Suppressor macrophage treated with lipopolysaccharide for 4 hours (primary cell): ENCODE measurements around the gene PDE4C.
"Not testable (repeated sequence)": the region's sequence is repeated elsewhere in the genome, so short reads cannot be mapped to it uniquely, and the experiment has no call there.

ENCODE experiments used
- DNase-seq: peaks from one replicate; pipeline ENCODE4 v3.0.0-alpha.2; 2020

The PDE4C gene

DNA sequence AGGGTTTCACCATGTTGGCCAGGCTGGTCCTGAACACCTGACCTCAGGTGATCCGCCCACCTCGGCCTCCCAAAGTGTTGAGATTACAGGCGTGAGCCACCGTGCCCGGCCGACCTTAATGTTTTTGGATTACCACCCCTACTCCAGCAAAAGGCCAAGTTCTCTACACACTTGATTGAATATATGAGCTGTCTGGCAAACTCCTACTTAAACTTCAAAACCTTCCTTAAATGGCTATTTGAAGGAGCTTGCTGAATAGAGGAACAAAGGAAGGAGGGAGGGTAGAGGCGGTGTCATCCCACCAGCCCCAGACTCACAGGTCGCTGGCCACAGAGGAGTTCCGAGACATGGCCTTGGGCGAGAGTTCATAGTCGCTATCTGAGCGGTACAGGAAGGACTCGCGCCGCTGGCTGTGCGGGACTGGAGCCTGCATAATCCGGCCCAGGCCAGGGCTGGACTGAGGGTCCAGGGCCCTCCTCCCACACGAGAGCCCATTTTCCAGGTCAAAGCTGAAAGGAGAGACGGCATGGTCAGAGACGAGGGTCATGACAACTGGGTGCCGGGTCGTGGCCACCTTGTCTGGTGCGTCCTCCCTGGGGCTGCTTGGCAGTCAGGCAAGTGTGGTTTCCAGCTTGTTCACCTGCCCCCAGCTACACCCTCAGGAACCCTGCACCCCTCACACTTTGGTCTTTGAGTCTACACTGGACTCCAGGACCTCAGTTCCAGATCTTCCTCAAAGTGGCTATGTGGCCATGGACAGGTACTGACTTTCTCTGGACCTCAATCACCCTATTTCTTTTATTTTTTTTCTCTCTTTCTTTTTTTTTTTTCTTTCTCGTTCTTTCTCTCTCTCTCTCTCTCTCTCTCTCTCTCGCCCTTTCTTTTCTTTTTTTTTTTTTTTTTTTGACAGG is 4.2 kb downstream of the PDE4C start:
- no peak for DNase-seq

- DNase-seq: no peak
Observed at GRCh38 chr19:18220632-18221275, 5.5 kb downstream of the PDE4C start.

DNA sequence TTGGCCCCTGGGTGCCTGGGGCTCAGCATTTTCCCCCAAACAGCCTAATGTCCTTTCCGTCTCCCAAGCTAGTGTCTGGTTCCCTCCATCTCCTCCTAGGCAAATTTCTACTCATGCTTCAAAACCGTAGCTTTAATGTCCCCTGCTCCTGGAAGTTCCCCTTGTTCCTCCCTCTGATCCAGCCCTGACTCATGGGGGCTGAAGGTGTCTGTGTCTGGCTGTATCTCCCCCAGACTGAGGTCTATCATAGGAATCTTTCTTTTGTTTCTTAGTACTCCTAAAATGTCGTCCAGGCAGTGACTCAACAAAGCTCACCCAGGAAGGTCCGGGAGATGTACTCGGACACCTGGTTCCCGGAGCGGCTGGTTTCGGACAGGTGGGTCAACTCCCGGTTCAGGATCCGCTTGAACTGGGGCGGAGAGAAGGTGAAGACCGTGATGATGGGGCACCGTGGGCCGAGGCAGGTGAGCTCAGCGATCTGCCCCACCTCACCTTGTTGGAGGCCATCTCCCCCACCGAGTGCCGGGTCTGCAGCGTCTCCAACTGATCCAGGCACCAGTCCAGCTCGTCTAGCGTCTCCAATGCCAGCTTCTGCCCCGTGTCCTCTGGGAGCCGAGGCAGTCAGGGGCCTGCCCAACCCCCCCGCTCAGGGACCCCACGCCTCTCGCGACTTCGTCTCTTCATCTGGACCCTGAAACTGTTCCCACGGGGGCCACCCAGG is 6.2 kb downstream of the PDE4C start:
- no peak for DNase-seq

GRCh38 chr19:18218600-18218999 is 7.6 kb downstream of the PDE4C start:
- DNase-seq: no peak

DNA sequence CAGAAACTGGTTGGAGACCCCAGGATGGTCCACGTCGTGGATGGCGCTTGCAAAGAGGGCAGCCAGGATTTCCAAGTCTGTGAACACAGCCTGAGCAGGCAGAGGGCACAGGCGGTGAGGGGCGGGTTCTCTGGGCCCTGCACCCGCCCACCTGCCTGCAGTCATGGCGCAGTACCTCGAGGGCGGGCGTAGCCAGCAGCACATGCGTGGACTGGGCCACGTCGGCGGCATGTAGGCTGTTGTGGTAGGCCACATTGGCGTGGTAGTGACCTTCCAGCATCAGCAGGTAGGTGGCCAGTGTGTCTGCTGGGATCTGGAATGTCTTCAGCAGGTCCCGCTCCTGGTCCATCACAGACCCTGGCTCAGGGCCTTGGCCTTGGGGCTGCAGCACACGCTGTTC is 8.1 kb downstream of the PDE4C start:
- no peak for DNase-seq

GRCh38 chr19:18216789-18217188 is 9.4 kb downstream of the PDE4C start:
- DNase-seq: no peak

DNA sequence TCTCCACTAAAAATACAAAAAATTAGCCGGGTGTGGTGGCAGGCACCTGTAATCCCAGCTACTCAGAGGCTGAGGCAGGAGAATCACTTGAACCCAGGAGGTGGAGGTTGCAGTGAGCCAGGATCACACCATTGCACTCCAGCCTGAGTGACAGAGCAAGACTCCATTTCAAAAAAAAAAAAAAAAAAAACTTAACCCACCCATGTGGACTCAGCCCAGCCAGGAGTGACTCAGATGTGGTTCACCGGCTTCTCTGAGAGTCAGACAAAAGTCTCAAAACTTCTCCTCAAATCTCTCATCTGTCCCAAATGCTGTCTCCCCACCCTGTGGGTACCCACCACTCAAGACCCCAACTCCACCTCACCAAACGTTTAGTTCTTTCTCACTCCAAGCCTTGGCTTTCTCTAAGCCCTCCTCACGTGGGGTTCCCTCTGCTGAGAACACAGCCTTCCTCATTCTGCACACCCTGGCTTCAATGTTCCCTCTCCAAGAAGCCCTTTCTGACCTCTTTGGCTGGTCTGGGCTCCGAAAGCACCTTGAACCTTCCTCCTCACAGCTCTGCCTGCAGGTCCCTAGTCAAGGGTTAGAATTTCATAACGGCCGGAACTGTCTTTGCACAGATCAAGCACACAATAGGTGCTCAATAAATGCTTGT is 11.3 kb downstream of the PDE4C start:
- peak; percentile 24 for DNase-seq

GRCh38 chr19:18211683-18212082 is 14.6 kb downstream of the PDE4C start:
- no peak for DNase-seq

DNA sequence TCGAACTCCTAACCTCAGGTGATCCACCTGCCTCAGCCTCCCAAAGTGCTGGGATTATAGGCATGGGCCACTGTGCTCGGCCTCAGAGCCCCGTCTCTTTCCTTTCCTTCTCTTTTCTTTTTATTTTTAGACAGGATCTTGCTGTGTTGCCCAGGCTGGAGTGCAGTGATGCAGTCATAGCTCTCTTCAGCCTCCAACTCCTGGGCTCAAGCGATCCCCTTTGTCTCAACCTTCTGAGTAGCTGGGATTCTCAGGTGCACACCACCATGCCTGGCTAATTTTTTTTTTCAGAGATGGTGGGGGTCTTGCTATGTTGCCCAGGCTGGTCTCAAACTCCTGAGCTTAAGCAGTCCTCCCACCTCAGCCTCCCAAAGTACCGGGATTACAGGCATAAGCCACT is 16.3 kb downstream of the PDE4C start:
- DNase-seq: not testable (repeated sequence)

DNA sequence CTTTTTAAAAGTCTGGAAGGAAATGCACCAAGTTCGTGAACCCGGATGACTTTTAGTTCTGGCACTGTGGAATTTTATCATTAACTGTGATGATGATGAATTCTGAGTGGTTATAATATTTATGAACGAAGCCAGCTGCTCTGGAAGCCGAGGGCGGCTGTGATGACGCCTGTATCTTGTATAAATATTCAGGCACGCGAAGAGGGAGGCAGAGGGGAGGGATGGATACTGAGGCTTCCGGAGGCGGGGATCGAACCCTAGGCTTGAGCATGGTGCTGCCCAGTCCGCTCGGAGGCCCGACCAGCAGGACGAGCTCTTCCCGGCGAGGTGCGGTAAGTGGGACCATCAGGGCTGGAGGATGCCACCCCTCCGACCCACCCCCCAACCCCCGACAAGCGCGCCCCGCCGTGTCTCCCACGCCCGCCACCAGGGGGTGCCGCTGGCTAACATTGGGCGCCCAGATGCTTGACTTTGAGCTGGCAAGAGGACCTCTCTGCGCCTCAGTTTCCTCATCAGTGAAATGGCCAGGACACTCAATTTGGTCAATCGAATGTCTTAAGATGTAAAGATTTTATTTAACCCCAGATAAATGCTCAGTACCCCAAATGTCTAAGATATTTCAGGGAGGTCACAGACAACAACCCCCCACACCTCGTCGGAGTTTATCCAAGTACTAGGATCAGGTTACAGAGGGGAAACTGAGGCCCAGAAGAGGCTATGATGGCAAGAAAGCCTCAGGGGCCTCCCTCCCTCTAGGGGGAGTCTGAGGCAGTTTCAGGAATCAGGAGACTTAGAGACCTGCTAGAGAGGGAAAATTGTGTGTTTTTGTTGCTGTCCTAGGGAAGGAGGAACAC is 17.9 kb downstream of the PDE4C start:
- peak; percentile 56 for DNase-seq

DNA sequence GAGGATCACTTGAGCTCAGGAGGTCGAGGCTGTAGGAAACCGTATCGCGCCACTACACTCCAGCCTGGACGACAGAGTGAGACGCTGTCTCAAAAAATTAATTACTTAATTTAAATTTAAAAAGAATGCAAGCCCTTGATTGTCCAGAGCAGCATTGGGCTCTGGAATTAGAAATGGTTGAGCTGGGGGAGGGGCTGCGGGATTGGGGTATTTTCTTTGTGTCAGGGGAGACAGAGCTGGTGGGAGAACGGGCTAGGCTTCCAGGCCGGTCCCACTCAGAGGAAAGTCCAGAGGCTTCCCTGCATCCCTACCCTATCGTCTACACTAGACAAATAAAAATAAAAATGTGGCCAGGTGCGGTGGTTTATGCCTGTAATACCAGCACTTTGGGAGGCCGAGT is 20.2 kb downstream of the PDE4C start:
- no peak for DNase-seq

GRCh38 chr19:18205200-18205892 is 20.9 kb downstream of the PDE4C start:
- peak; percentile 58 for DNase-seq

- no peak for DNase-seq
Observed at GRCh38 chr19:18204394-18205199, 21.6 kb downstream of the PDE4C start.

DNA sequence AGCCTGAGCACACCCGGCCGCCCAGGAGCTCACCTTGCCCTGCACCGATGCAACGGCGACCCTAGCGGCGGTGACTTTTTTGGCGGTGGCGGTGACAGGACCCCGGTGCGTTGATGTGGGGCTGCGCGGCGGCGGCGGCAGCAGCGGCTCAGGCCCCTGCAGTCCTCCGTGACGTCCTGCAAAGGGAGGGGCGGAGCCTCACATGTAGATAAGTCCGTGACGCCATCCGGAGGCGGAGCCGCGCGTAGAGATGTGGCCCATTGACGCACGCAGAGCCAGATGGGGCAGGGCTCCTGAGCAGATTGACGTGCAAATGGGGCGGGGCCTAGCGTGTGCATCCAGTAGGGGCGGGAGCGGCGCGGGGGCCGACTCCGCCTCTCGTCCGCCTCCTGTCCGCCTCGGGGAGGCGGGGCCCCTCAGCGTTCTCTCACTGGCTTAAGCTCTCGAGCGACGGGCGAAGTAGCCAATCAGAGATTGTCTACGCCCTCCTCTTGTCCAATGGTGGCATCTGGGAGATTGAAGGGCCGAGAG is 22.3 kb downstream of the PDE4C start, which contains the start of gene RAB3A:
TSS of gene RAB3A (minus strand) at position 180 of the 531 bp plus-strand sequence. CDS start 1,302 bp downstream, outside the sequence.
- DNase-seq: peak; percentile 100

- DNase-seq: no peak
Observed at GRCh38 chr19:18203408-18203862, 22.8 kb downstream of the PDE4C start.

GRCh38 chr19:18202778-18203407 is 23.3 kb downstream of the PDE4C start:
- no peak for DNase-seq

DNA sequence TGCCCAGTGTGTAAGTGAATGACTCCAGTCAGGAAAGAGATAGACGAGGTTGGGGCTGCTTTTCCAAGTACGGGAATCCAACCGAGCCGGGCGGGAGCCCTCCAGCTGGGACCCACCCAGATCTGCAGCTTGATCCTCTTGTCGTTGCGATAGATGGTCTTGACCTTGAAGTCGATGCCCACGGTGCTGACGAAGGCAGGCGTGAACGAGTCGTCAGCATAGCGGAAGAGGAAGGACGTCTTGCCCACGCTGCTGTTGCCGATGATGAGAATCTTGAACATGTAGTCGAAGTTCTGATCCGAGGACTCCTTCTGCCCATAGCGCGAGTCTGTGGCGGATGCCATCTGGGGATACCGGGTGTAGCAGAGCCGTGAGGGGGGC is 23.9 kb downstream of the PDE4C start:
- DNase-seq: no peak

DNA sequence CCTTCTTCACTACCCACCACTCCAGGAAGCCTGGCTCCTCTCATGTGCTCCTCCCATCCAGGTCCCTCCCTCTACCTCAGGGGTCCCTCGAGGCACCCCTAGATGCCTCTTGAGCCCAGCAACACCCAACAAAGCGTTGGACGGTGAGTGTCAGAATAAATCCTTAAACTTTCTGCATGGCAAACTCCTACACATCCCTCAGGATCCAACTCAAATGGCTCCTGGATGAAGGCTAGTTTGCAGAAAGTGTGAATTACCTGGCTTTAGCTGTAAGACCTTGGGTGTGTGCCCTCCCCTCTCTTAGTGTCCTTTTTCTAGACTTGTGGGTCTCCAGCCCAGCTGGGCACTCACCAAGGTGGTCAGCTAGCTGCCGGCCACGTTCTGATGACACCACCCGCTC is 27.9 kb downstream of the PDE4C start:
- no peak for DNase-seq

GRCh38 chr19:18197941-18198340 is 28.3 kb downstream of the PDE4C start:
- DNase-seq: no peak

- DNase-seq: no peak
Observed at GRCh38 chr19:18197306-18197705, 28.9 kb downstream of the PDE4C start.
